ENCODE data around the gene PROX2. TPM values are rescaled to one million over a fixed set of nuclear protein-coding genes. Genes with fewer than 3 reads are reported as not detected.

PROX2 gene
- total and polyA plus RNA-seq, 3 donors from 2014 or later: 0.06 to 0.08 (median 0.08) TPM

- intact Hi-C loops (cut with DNase I; ENCODE audit: low total_unique reads): no loop called here
- TF ChIP-seq CTCF (IDR thresholded peaks at IDR 0.05) (no peak), POLR2A (IDR thresholded peaks at IDR 0.05) (no peak)
- WGBS, 2 donors: 91 to 97% methylated on average over 2 of the region's 2 CpGs
- H3K4me3 ChIP-seq: no peak overlapping the region
- no peak overlapping the region for H3K27ac ChIP-seq
- no peaks in the 10 kb centered on the region for H3K9me3 ChIP-seq
- H3K4me1 ChIP-seq: no peaks in the 10 kb centered on the region
- H3K36me3 ChIP-seq (ENCODE audit: low read depth, missing control alignments): no peaks in the 10 kb centered on the region
- no peak for DNase-seq
- no peaks in the 10 kb centered on the region for H3K27me3 ChIP-seq
Measured at GRCh38 chr14:74898083-74898482, 22.1 kb upstream of the PROX2 start.

DNA sequence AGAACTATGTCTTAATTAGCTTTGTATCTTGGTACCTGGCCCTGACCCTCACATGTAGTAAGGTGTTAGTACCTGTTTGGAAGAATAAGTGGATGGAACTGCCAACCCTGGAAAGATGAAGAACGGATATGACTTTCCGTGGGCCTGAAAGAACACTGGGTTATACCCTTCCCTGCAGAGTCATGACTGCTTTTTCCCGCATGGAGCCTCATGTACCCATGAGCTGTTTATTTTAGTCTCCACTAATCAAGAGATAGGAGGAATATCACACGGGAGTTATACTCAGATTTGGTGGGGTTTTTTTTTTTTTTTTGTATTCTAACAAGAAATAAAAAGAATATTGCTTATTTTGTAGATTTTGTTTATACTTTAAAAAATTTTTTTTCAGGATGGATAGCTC is 21.7 kb upstream of the PROX2 start:
- intact Hi-C loops (cut with DNase I; ENCODE audit: low total_unique reads): no loop called here
- Histone ChIP-seq H3K27ac (no peak overlapping the region), H3K9me3 (no peaks in the 10 kb centered on the region), H3K27me3 (no peaks in the 10 kb centered on the region), H3K4me1 (no peaks in the 10 kb centered on the region), H3K4me3 (no peak overlapping the region), H3K36me3 (ENCODE audit: low read depth, missing control alignments) (no peaks in the 10 kb centered on the region)
- TF ChIP-seq POLR2A (IDR thresholded peaks at IDR 0.05): no peak
- no peak for TF ChIP-seq CTCF (IDR thresholded peaks at IDR 0.05)
- DNase-seq: no peak
- WGBS, 2 donors: 73 to 77% methylated on average over 4 of the region's 4 CpGs

DNA sequence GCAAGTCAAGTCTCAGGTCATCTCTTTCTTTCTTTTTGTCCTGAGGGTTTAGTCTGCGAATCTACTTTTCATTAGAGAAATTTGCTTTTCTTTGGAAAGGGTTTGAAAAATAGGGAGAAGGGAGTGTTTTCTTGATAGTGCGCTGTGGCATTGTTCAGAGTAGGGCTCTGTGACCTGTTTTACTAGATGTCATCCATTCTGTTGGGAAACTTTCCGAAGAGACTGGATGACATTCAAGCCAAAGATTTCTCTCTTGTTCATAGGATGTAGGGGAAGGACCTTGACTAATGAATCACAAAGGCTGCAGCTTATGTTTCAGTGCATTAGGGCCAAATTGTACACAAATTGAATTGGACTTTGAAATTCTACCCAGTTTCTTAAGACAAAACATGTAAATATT is 20.5 kb upstream of the PROX2 start:
- no peak overlapping the region for H3K4me3 ChIP-seq
- no peak overlapping the region for H3K27ac ChIP-seq
- TF ChIP-seq CTCF (IDR thresholded peaks at IDR 0.05): no peak
- TF ChIP-seq POLR2A (IDR thresholded peaks at IDR 0.05): no peak
- intact Hi-C loops (cut with DNase I; ENCODE audit: low total_unique reads): no loop called here
- WGBS, 2 donors: 93 to 97% methylated on average over 3 of the region's 3 CpGs
- H3K36me3 ChIP-seq (ENCODE audit: low read depth, missing control alignments): no peaks in the 10 kb centered on the region
- DNase-seq: no peak
- H3K4me1 ChIP-seq: no peaks in the 10 kb centered on the region
- H3K27me3 ChIP-seq: no peaks in the 10 kb centered on the region
- no peaks in the 10 kb centered on the region for H3K9me3 ChIP-seq

DNA sequence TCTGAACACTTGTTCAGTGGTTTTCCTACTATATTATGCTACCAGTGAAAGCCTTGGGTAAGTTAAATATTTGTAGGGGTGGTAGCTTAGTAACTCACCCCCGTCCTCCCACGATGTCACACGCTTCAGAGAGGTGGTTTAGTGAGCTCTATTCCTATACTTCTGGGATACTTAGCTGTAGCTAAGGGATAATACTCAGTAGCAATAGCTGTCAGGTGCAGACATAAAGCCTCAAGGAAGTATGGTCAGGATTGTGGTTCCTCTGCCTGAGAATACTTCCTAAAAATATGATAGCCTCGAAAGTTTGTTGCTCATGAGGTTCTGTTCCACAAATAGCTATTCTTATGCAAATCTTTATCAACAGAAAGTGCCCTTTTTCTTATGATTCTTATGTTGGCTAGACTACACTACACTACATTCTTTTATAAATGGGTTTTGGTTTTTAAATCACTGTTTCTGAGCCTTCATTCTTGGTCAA is 17.7 kb upstream of the PROX2 start:
- no peak overlapping the region for H3K4me3 ChIP-seq
- WGBS, 2 donors: 60 to 86% methylated on average over 3 to 4 of the region's 4 CpGs
- TF ChIP-seq CTCF (IDR thresholded peaks at IDR 0.05) (no peak), POLR2A (IDR thresholded peaks at IDR 0.05) (no peak)
- intact Hi-C loops (cut with DNase I; ENCODE audit: low total_unique reads): no loop called here
- no peak for DNase-seq
- H3K36me3 ChIP-seq (ENCODE audit: low read depth, missing control alignments): no peaks in the 10 kb centered on the region
- no peaks in the 10 kb centered on the region for H3K27me3 ChIP-seq
- no peak overlapping the region for H3K27ac ChIP-seq
- H3K4me1 ChIP-seq: no peaks in the 10 kb centered on the region
- H3K9me3 ChIP-seq: no peaks in the 10 kb centered on the region

DNA sequence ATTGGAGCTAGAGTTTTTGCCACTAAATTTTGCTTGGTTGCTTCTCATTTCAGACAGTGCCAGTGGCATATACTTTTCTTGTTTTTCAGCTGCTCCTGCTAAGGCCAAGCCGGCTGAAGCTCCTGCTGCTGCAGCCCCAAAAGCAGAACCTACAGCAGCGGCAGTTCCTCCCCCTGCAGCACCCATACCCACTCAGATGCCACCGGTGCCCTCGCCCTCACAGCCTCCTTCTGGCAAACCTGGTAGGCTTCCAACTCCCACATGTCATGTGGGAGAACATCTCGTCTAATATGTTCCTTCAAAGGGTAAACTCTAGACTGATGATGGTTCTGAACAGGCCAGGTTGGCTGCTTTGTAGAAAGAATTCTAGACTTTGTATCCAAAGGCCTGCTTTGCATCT is 16.8 kb upstream of the PROX2 start:
- no peak overlapping the region for H3K27ac ChIP-seq
- TF ChIP-seq CTCF (IDR thresholded peaks at IDR 0.05) (no peak), POLR2A (IDR thresholded peaks at IDR 0.05) (no peak)
- WGBS, 2 donors: 58 to 69% methylated on average over 3 to 5 of the region's 5 CpGs
- DNase-seq: no peak
- no peaks in the 10 kb centered on the region for H3K9me3 ChIP-seq
- H3K36me3 ChIP-seq (ENCODE audit: low read depth, missing control alignments): no peaks in the 10 kb centered on the region
- no peaks in the 10 kb centered on the region for H3K27me3 ChIP-seq
- intact Hi-C loops (cut with DNase I; ENCODE audit: low total_unique reads): no loop called here
- no peak overlapping the region for H3K4me3 ChIP-seq
- peaks cover 3% of the 10 kb centered on the region for H3K4me1 ChIP-seq

Data from testis (tissue), 3 donors.